NCI-H510A (cell line): ENCODE data around the gene ALCAM.

Source experiments
- DNase-seq: peaks from one replicate; lab custom pipeline; 2025; lab: John Stamatoyannopoulos, UW

ALCAM gene

DNA sequence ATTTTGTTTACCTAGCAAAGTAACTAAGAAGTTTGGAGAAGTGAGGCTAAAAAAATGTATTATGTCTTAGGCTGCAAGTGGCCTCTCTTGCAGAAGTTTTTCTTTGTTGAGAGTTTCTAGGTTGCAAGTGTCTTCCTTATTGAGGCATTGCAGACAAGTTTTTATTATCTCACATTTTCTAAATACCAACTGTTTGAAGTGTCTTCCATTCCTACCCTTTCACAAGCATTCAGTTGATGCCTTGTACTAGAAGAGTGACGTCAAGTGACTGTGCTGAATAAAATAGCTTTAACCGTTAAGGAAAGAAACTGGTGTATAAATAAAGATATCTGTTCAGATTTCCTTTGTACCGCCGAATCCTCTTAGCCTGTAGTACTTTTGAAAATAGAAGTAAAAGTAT is 123.3 kb downstream of the ALCAM start:
- no peak for DNase-seq

DNA sequence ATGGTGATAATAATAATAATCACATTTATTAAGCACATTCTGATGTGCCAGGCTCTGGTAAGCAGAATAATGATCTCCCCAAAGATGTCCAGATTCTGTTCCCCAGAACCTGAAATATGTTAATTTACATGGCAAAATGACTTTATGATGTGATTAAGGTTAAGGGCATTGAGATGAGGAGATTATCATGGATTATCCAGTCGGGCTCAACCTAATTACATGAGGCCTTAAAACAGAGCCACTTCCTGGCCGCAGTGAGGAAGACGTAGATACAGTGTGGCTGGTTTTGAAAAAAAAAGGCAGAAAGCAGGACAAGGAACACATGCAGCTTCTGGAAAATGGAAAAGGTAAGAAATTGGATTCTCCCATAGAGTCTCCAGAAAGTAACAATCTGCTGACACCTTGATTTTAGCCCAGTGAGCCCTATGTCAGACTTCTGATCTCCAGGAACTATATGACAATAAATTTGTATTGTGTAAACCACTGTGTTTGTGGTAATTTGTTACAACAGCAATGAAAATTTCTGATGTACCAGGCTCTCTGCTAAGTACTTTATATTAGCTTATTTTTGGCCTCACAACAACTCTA is 126.7 kb downstream of the ALCAM start:
- no peak for DNase-seq

GRCh38 chr3:105495021-105495420 is 128.3 kb downstream of the ALCAM start:
- no peak for DNase-seq

- DNase-seq: no peak
Observed at GRCh38 chr3:105496343-105496742, 129.6 kb downstream of the ALCAM start.

- no peak for DNase-seq
Observed at GRCh38 chr3:105497386-105497785, 130.7 kb downstream of the ALCAM start.

DNA sequence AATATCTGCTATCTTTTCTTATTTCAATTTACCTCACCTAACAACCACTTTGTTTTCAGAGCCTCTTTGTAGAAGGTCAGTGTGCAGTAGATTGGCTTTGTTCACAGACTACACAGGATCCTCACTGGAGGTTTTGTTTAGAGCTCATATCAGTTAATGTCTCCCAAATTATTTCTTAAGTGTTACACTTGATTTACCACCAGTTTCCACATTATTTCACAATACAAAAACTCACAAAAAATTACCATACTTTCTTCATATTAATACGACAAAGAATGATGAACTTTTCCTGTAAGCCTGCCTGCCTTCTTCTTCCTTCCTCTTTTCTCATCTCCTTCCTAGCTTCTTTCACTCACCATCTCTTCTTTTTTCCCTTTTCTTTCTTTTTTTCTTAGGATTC is 133.3 kb downstream of the ALCAM start:
- no peak for DNase-seq

- no peak for DNase-seq
Observed at GRCh38 chr3:105502333-105502732, 135.6 kb downstream of the ALCAM start.

GRCh38 chr3:105503191-105503593 is 136.5 kb downstream of the ALCAM start:
- no peak for DNase-seq

GRCh38 chr3:105504440-105504951 is 137.8 kb downstream of the ALCAM start:
- no peak for DNase-seq

DNA sequence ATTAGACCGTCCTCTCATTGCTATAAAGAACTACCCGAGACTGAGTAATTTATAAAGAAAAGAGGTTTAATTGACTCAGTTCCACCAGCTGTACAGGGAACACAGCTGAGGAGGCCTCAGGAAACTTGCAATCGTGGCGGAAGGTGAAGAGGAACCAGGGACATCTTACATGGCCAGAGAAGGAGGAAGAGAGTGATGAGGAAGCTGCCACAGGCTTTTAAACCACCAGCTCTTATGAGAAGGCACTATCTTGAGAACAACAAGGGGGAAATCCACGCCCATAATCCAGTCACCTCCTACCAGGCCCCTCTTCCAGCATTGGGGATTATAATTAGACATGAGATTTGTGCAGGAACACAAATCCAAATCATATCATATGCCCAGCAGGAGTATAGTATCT is 138.5 kb downstream of the ALCAM start:
- DNase-seq: no peak

DNA sequence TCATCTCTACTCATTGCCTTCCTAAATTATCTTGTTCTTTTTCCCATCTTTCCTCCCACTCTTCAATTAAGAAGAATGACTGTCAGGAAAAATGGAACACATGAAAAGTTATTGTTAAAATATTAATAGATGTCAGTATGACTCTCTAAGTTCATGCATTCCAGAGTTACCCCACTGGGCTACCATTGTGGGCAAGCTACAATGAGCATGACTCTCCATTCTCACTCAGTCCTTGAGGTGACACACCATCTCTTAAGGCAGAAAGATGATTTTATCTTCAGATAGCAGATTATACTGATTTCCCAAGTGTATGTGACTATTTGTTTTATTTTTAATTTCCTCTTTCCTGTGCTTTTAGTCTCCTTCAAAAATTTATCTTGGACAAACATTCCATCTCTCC is 144.3 kb downstream of the ALCAM start:
- DNase-seq: no peak

DNA sequence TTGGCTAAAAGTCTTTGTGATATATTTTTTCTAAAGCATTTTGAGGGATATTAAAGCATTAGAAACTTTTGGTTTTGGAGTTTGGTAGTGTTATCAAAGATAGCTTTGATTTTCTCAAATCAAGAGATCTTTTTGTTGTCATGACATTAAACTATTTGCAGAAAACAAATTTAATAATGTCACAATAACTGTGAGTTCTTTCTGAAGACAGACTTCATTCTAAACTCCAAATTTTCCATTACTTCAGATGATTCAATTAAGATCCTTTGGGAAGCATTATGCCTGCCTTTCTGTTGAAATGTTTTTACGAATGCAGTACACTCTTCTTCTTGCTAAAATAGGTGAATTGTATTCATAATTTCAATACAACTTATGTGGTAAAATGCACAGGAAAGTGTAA is 145.4 kb downstream of the ALCAM start:
- DNase-seq: no peak

DNA sequence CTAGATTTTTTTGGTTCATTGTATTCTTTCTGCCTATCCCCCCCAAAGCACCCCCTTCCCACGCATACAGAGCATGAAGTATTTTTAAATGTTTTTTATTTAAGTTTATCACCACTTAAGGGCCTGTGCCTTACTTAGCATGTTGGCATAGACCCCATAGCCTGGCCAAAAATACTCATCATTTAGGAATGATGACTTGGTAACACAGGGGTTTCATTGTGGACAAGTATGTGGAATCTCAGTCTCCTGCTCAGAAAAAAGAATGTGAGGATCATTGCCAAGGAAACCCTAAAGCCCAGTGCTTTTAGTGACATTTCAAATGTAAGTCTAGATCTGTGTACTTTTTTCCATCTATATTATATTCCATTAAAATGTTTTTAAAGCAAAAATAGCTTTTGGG is 146.3 kb downstream of the ALCAM start:
- no peak for DNase-seq

GRCh38 chr3:105513886-105514285 is 147.2 kb downstream of the ALCAM start:
- DNase-seq: no peak

- no peak for DNase-seq
Observed at GRCh38 chr3:105515372-105515771, 148.7 kb downstream of the ALCAM start.

DNA sequence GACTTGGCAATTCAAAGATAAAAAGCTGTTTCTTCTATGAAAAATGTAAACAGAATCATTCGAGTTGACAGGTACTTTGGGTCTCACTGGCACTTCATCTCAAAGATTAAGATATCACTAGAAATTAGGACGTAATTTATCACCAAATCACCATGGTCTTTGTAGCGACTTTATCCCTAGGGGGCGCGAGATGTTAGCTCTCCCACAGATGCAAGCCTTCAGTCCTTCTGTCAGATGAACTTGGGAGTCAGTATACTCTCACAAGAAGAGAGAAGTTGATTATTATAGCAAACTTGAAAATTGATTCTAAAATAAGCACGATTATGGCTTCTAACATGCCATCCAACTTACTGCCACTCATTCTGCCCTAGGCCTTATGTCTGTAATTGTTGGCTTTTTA is 150.3 kb downstream of the ALCAM start:
- no peak for DNase-seq

DNA sequence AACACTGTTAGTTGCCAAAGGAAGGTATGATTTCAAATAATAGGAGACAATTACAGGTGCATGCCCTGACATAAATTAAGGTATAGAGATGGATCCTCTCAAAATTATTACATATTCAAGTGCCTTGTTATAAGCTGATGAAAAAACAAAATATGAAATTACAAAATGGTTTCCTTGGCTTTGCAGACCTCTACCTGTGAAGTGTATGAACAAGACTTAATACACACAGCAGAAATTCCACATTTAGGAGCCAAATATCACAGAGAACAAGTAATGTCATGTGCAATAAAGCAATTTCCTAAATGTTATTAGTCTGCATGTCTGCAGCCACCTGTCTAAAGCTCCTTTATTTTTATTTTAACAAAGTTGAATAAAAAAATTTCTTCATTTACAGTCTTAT is 151.5 kb downstream of the ALCAM start:
- DNase-seq: no peak

DNA sequence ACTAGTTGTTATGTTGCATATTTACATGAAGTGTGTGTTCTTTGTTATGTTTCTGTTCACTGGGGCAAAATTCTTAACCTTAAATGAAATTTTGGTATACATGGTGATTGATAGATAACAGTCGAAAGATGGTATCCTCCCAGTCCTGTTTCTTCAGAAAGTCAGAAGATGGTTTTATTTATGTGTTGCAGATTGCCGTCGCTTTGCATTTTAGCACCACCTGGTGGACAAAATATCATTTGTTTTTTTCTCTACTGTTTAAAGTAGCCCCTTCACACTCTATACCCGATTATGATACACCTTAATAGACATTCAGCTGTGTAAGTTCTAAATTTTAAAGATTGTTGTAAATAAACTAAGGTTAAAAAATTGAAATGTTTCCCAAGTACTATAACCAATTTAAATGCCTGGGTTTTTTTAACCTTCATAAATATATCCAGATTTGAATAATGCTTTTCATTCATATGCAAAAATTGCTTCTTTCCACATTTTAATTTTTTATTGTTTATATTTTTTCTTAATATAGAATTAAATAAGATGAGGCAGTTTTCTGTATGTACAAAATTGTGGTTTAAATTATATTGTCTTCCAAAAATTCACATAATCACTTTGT is 152.2 kb downstream of the ALCAM start:
- no peak for DNase-seq

GRCh38 chr3:105521770-105522169 is 155.1 kb downstream of the ALCAM start:
- DNase-seq: no peak

DNA sequence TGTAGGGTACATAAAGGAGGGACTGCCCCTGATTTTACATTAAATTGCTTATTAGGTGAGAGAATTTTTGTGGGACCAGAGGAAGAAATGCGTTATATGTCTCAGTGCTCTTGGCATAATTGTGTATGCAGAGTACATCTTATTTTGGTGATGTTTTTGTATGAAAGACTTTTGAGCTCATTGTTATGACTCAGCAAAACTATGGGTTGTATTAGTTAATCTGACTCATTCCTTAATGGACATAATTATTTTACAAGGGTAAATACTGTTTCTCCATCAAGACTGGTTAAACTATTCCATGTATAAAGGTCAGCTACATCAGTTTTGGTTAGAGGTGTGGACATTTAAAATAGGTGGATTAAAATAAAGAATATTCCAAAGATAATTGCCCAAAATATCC is 156.8 kb downstream of the ALCAM start:
- DNase-seq: no peak

GRCh38 chr3:105525531-105525930 is 158.8 kb downstream of the ALCAM start:
- no peak for DNase-seq

GRCh38 chr3:105526360-105527111 is 159.8 kb downstream of the ALCAM start:
- no peak for DNase-seq

DNA sequence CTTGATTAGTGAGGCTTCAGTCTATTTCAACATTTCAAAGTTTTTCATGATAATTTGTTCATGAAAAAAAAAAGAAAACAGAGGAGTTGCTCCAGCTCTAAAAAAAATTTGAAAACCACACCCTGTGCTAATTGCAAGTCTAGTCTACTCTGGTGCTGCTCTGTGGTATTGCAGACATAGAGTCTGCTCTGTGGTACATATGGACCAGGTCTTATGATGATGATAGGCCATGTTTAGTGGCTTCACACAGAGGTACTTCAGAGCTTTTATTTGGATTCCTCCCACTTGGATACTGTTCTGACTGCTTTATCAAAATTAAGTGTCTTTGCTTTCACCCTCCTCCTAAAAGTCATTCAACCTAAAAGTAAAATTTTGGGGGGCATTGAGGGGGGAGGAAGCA is 160.8 kb downstream of the ALCAM start:
- DNase-seq: no peak
